HepG2 (cell line): ENCODE measurements around the gene RPS25. TPM values are rescaled to one million over a fixed set of nuclear protein-coding genes. Genes with fewer than 3 reads are reported as not detected.

Experiments used
- ATM ChIP-seq: fragments of 450-650 bp; IDR thresholded peaks from 2 replicates; pipeline ENCODE4 v1.7.1; 2017; ENCODE audit warnings: mild to moderate bottlenecking, borderline replicate concordance
- DDIT3 ChIP-seq: sonication (generic); formaldehyde crosslinking; IDR thresholded peaks from 2 replicates; pipeline ENCODE4 v1.4.0; 2020; ENCODE audit warnings: mild to moderate bottlenecking, missing genetic modification reagents
- ESRRA ChIP-seq: sonication (generic); formaldehyde crosslinking; IDR thresholded peaks from 2 replicates; pipeline ENCODE4 v1.5.1; 2020; ENCODE audit warnings: mild to moderate bottlenecking, low read depth, missing genetic modification reagents
- KAT7 ChIP-seq: IDR thresholded peaks from 2 replicates; pipeline ENCODE4 v1.6.1; 2018; ENCODE audit warnings: borderline replicate concordance, missing compliant biosample characterization
- MTF1 ChIP-seq: sonication (generic); formaldehyde crosslinking; IDR thresholded peaks from 2 replicates; pipeline ENCODE4 v1.5.0; 2020; ENCODE audit warnings: missing genetic modification reagents
- MYNN ChIP-seq: sonication (generic); formaldehyde crosslinking; IDR thresholded peaks from 2 replicates; pipeline ENCODE4 v1.4.0; 2020; ENCODE audit warnings: mild to moderate bottlenecking, low read depth, missing genetic modification reagents
- PHB2 ChIP-seq: fragments of 450-650 bp; IDR thresholded peaks from 2 replicates; pipeline ENCODE4 v1.6.1; 2018; ENCODE audit not compliant: partially characterized antibody
- RFX5 ChIP-seq: IDR thresholded peaks from 2 replicates; pipeline ENCODE4 v1.6.1; 2011; ENCODE audit warnings: low read depth, low read length, improper control_type of control experiment
- SCMH1 ChIP-seq: sonication (generic); formaldehyde crosslinking; IDR thresholded peaks from 2 replicates; pipeline ENCODE4 v1.9.0; 2021; ENCODE audit warnings: missing genetic modification reagents, mild to moderate bottlenecking, borderline replicate concordance
- SMAD3 ChIP-seq: sonication (generic); formaldehyde crosslinking; IDR thresholded peaks from 2 replicates; pipeline ENCODE4 v1.4.0; 2020; ENCODE audit warnings: missing genetic modification reagents
- TBX2 ChIP-seq: sonication (generic); formaldehyde crosslinking; IDR thresholded peaks from 2 replicates; pipeline ENCODE4 v1.5.0; 2020; ENCODE audit warnings: missing genetic modification reagents, mild to moderate bottlenecking, borderline replicate concordance
- TFE3 ChIP-seq: IDR thresholded peaks from 2 replicates; pipeline ENCODE4 v1.6.1; 2016
- TSC22D2 ChIP-seq: sonication (generic); formaldehyde crosslinking; IDR thresholded peaks from 2 replicates; pipeline ENCODE4 v1.5.1; 2020; ENCODE audit warnings: missing genetic modification reagents, mild to moderate bottlenecking, borderline replicate concordance
- ZNF12 ChIP-seq: sonication (generic); formaldehyde crosslinking; IDR thresholded peaks from 2 replicates; pipeline ENCODE4 v1.5.0; 2020; ENCODE audit warnings: missing genetic modification reagents
- ZNF180 ChIP-seq: sonication (generic); formaldehyde crosslinking; IDR thresholded peaks from 2 replicates; pipeline ENCODE4 v1.4.0; 2020; ENCODE audit warnings: low read depth, missing genetic modification reagents, borderline replicate concordance
- ZNF20 ChIP-seq: sonication (generic); formaldehyde crosslinking; IDR thresholded peaks from 2 replicates; pipeline ENCODE4 v1.4.0; 2020; ENCODE audit warnings: mild to moderate bottlenecking, moderate library complexity, missing genetic modification reagents
- ZNF234 ChIP-seq: sonication (generic); formaldehyde crosslinking; conservative IDR thresholded peaks from 2 replicates; pipeline ENCODE4 v1.5.1; 2020; ENCODE audit warnings: mild to moderate bottlenecking, missing genetic modification reagents
- ZNF614 ChIP-seq: IDR thresholded peaks from 2 replicates; pipeline ENCODE4 v1.6.1; 2018; ENCODE audit warnings: missing biosample characterization, missing genetic modification reagents, inconsistent platforms, borderline replicate concordance
- ZSCAN31 ChIP-seq: sonication (generic); formaldehyde crosslinking; IDR thresholded peaks from 2 replicates; pipeline ENCODE4 v1.5.0; 2020; ENCODE audit warnings: low read depth, mild to moderate bottlenecking, missing genetic modification reagents
- ZSCAN9 ChIP-seq: IDR thresholded peaks from 2 replicates; pipeline ENCODE4 v1.6.1; 2016; ENCODE audit warnings: borderline replicate concordance
- polyA plus RNA-seq, 8 experiments: library from polyadenylated mRNA; depleted of rRNA in 3 of 8; stranded (reverse) in 7 of 8; unstranded in 1 of 8; fragments of >200 nt; fragmentation: Illumina TruSeq in 4 of 8; extraction: Trizol in 4 of 8; gene quantifications; 2 replicates each; pipeline versions ENCODE4 v1.2.1 to v1.2.3, GENCODE V29; 2011 to 2016; ENCODE audit warnings: low read depth in 4 of 8, missing spikeins in 1 of 8, mixed read lengths in 1 of 8; ENCODE audit not compliant: insufficient read depth in 1 of 8
- total RNA-seq, 5 experiments: library from RNA; depleted of rRNA; stranded (reverse); fragments of >200 nt; fragmentation: Illumina TruSeq; extraction: Trizol; gene quantifications; 2 replicates each; pipeline ENCODE4 v1.2.3, GENCODE V29; 2016; ENCODE audit warnings: low read depth in 1 of 5
- TF ChIP-seq, protein P1 (sequence below): sonication (generic); formaldehyde crosslinking; IDR thresholded peaks from 2 replicates; pipeline ENCODE4 v1.5.0; 2020; ENCODE audit warnings: missing genetic modification reagents
- TF ChIP-seq, protein P2 (sequence below): IDR thresholded peaks from 2 replicates; pipeline ENCODE4 v1.6.1; 2016; ENCODE audit warnings: low read depth, missing genetic modification reagents, missing compliant biosample characterization

The RPS25 gene
- total and polyA plus RNA-seq, 2 of the 13 experiments (the other 11 are each of a cell fraction or from before 2014, with no cell fraction given): 839 to 1,415 TPM

GRCh38 chr11:119018074-119018938, at the start of gene RPS25, which contains the start of gene TRAPPC4 (continued):
- 0 out of 2 replicates have a peak, but pooled peaks have one; percentile 21 for TF ChIP-seq ZNF20 (CRISPR knock-in tag)
- TF ChIP-seq DDIT3 (CRISPR knock-in tag): no peak
- TF ChIP-seq KAT7 (CRISPR knock-in tag): no peak; the same call in 1 of the 2 replicates
- no peak for TF ChIP-seq ZNF12 (CRISPR knock-in tag)
- TF ChIP-seq ZNF180 (CRISPR knock-in tag): no peak
- TF ChIP-seq TFE3 (CRISPR knock-in tag): no peak; the same call in 1 of the 2 replicates
- TF ChIP-seq MTF1 (CRISPR knock-in tag): no peak
- peak; percentile 33; the same call in 1 of the 2 replicates for TF ChIP-seq ZNF614 (CRISPR knock-in tag)
- TF ChIP-seq, protein P1, sequence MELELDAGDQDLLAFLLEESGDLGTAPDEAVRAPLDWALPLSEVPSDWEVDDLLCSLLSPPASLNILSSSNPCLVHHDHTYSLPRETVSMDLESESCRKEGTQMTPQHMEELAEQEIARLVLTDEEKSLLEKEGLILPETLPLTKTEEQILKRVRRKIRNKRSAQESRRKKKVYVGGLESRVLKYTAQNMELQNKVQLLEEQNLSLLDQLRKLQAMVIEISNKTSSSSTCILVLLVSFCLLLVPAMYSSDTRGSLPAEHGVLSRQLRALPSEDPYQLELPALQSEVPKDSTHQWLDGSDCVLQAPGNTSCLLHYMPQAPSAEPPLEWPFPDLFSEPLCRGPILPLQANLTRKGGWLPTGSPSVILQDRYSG: 0 out of 2 replicates have a peak, but pooled peaks have one; percentile 58
- TF ChIP-seq PHB2: no peak
- no peak for TF ChIP-seq RFX5
- no peak for TF ChIP-seq ZNF234
- no peak for TF ChIP-seq ATM
- TF ChIP-seq SMAD3: peak; percentile 72; the same call in 1 of the 2 replicates
- TF ChIP-seq SCMH1: no peak
- TF ChIP-seq, protein P2, sequence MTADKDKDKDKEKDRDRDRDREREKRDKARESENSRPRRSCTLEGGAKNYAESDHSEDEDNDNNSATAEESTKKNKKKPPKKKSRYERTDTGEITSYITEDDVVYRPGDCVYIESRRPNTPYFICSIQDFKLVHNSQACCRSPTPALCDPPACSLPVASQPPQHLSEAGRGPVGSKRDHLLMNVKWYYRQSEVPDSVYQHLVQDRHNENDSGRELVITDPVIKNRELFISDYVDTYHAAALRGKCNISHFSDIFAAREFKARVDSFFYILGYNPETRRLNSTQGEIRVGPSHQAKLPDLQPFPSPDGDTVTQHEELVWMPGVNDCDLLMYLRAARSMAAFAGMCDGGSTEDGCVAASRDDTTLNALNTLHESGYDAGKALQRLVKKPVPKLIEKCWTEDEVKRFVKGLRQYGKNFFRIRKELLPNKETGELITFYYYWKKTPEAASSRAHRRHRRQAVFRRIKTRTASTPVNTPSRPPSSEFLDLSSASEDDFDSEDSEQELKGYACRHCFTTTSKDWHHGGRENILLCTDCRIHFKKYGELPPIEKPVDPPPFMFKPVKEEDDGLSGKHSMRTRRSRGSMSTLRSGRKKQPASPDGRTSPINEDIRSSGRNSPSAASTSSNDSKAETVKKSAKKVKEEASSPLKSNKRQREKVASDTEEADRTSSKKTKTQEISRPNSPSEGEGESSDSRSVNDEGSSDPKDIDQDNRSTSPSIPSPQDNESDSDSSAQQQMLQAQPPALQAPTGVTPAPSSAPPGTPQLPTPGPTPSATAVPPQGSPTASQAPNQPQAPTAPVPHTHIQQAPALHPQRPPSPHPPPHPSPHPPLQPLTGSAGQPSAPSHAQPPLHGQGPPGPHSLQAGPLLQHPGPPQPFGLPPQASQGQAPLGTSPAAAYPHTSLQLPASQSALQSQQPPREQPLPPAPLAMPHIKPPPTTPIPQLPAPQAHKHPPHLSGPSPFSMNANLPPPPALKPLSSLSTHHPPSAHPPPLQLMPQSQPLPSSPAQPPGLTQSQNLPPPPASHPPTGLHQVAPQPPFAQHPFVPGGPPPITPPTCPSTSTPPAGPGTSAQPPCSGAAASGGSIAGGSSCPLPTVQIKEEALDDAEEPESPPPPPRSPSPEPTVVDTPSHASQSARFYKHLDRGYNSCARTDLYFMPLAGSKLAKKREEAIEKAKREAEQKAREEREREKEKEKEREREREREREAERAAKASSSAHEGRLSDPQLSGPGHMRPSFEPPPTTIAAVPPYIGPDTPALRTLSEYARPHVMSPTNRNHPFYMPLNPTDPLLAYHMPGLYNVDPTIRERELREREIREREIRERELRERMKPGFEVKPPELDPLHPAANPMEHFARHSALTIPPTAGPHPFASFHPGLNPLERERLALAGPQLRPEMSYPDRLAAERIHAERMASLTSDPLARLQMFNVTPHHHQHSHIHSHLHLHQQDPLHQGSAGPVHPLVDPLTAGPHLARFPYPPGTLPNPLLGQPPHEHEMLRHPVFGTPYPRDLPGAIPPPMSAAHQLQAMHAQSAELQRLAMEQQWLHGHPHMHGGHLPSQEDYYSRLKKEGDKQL (CRISPR knock-in tag): no peak
- TF ChIP-seq ZSCAN31 (CRISPR knock-in tag): peak; percentile 65; the same call in 1 of the 2 replicates
- TF ChIP-seq MYNN (CRISPR knock-in tag): no peak
- no peak; the same call in 1 of the 2 replicates for TF ChIP-seq TBX2
- TF ChIP-seq ZSCAN9: peak; percentile 39; the same call in 1 of the 2 replicates
- TF ChIP-seq ESRRA: no peak
- TF ChIP-seq TSC22D2 (CRISPR knock-in tag): peak; percentile 1; the same call in 1 of the 2 replicates
